Keratinocyte (primary cell): Measurements from ENCODE around the gene TACC2. TPM values are rescaled to one million over a fixed set of nuclear protein-coding genes. Genes with fewer than 3 reads are reported as not detected.

ENCODE experiments used
- DNase-seq: peaks from one replicate; pipeline ENCODE4 v3.0.0-alpha.2; 2011; ENCODE audit warnings: low read depth, missing footprints, low spot score
- FAIRE-seq: peaks from 2 replicates; lab custom pipeline; 2011; peaks lifted over from hg19 to GRCh38; lab: Jason Lieb, UNC
- H2AFZ ChIP-seq: 2 replicates; pipeline ENCODE4 v1.6.0; 2012; ENCODE audit warnings: low read length, control low read depth, inconsistent platforms; ENCODE audit not compliant: control insufficient read depth
- H3K27ac ChIP-seq: 2 replicates; pipeline ENCODE4 v1.5.1; 2011; ENCODE audit warnings: low read length; ENCODE audit not compliant: control insufficient read depth, insufficient read depth
- H3K27me3 ChIP-seq: 3 replicates; pipeline ENCODE4 v1.6.0; 2011; ENCODE audit warnings: low read length; ENCODE audit not compliant: control insufficient read depth, insufficient read depth; ENCODE audit errors: extremely low read depth
- H3K36me3 ChIP-seq, 2 experiments: 2 replicates in 1 of 2; 3 replicates in 1 of 2; pipeline ENCODE4 v1.5.1; 2011; ENCODE audit warnings: low read length in 2 of 2, mild to moderate bottlenecking in 1 of 2; ENCODE audit not compliant: control insufficient read depth in 2 of 2, insufficient read depth in 2 of 2; ENCODE audit errors: extremely low read depth in 1 of 2
- H3K4me1 ChIP-seq: 3 replicates; pipeline ENCODE4 v1.5.1; 2011; ENCODE audit warnings: low read length; ENCODE audit not compliant: control insufficient read depth, insufficient read depth; ENCODE audit errors: extremely low read depth
- H3K4me2 ChIP-seq: 3 replicates; pipeline ENCODE4 v1.6.0; 2011; ENCODE audit warnings: low read depth, low read length; ENCODE audit not compliant: control insufficient read depth, insufficient read depth; ENCODE audit errors: extremely low read depth
- H3K4me3 ChIP-seq, 3 experiments: fragments of 200-600 bp in 1 of 3; sonication (generic) in 1 of 3; 2 replicates in 2 of 3; 3 replicates in 1 of 3; pipeline ENCODE4 v1.5.1; 2011 to 2016; ENCODE audit warnings: low read length in 3 of 3, mild to moderate bottlenecking in 3 of 3, control low read depth in 2 of 3, inconsistent platforms in 1 of 3, low read depth in 1 of 3, mixed read lengths in 1 of 3, mixed run types in 1 of 3, moderate library complexity in 1 of 3; ENCODE audit not compliant: control insufficient read depth in 2 of 3, insufficient read depth in 2 of 3; ENCODE audit errors: extremely low read depth in 1 of 3
- H3K79me2 ChIP-seq: 2 replicates; pipeline ENCODE4 v1.6.0; 2012; ENCODE audit warnings: low read length; ENCODE audit not compliant: control insufficient read depth, insufficient read depth
- H3K9ac ChIP-seq: 3 replicates; pipeline ENCODE4 v1.6.0; 2011; ENCODE audit warnings: low read length; ENCODE audit not compliant: control insufficient read depth, insufficient read depth; ENCODE audit errors: extremely low read depth
- H3K9me1 ChIP-seq: 3 replicates; pipeline ENCODE4 v1.6.0; 2011; ENCODE audit warnings: low read length; ENCODE audit not compliant: control insufficient read depth, insufficient read depth; ENCODE audit errors: extremely low read depth
- H3K9me3 ChIP-seq: 2 replicates; pipeline ENCODE4 v1.5.1; 2012; ENCODE audit warnings: low read depth, low read length; ENCODE audit not compliant: control insufficient read depth
- H4K20me1 ChIP-seq: 3 replicates; pipeline ENCODE4 v1.6.0; 2011; ENCODE audit warnings: low read length; ENCODE audit not compliant: control insufficient read depth, insufficient read depth; ENCODE audit errors: extremely low read depth
- EZH2 ChIP-seq: IDR thresholded peaks from one replicate; pipeline ENCODE4 v1.6.1; 2012; ENCODE audit warnings: inconsistent platforms, mild to moderate bottlenecking, low read length, moderate library complexity
- dilution Hi-C: fragments of 300-500 bp; cut with MboI; formaldehyde crosslinking; loops from one replicate; pipeline ENCODE4 v1.7.0; 2020; ENCODE audit warnings: low sequenced_read_pairs; ENCODE audit not compliant: extremely low pct_ligation_motif_present
- polyA plus RNA-seq, 5 experiments: library from polyadenylated mRNA; depleted of rRNA in 3 of 5; stranded (reverse) in 3 of 5; stranded (forward) in 1 of 5; unstranded in 1 of 5; fragments of >200 nt; gene quantifications; 1 replicate in 1 of 5; 2 replicates in 3 of 5; 3 replicates in 1 of 5; pipeline versions ENCODE4 v1.2.1 to v1.2.3, GENCODE V29; 2011 to 2012; ENCODE audit warnings: missing spikeins in 2 of 5, low read depth in 1 of 5, low replicate concordance in 1 of 5
- TF ChIP-seq, protein P1 (sequence below), 3 experiments: IDR thresholded peaks in 1 of 3; conservative IDR thresholded peaks in 1 of 3; optimal IDR thresholded peaks in 1 of 3; 2 replicates in 2 of 3; 3 replicates in 1 of 3; pipeline versions ENCODE3 to v1.5.1; 2011; ENCODE audit warnings: low read length in 3 of 3, mild to moderate bottlenecking in 3 of 3, moderate library complexity in 2 of 3, control low read depth in 1 of 3, inconsistent platforms in 1 of 3; ENCODE audit not compliant: insufficient read depth in 2 of 3; ENCODE audit errors: extremely low read depth in 1 of 3

The TACC2 gene
- polyA plus RNA-seq, 1 donor (not counting 4 experiments of a cell fraction or from before 2014, with no cell fraction given) = 12.8 TPM

DNA sequence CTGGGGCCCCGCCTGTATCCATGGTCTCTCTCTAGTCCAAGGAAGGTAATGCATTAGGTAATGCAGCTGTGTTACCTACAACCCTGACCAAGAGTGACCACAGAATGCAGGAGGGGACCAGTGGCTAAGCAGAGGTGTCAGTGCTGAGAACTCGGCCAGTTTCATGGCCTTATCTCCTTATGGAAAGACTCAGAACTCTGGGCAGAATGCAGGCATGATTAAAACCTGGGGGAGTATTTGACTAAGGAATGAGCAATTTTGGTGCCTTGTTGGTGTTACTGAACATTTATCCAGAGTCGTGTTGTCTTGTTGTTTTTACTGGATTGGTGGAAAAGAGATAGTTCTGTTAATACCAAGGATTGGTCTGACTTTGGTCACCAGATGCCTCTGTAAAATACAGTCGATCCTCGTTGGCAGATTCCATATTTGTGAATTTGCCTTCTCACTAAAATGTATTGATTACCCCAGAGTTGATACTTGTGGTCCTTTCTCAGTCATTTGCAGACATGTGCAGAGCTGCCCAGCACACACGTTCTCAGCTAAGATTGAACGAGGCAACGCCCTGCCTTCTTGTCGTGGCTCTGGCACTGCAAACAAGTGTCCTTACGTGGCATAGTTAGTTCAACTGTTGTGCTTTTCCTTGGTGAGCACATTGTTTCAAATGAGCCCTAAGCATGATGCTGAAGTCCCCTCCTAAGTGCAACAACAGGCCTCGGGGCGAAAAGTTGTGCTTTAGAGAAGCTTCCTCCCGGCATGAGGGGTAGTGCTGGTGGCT, 146.5 kb downstream of the TACC2 start:
- Histone ChIP-seq H3K9ac (no peak overlapping the region), H3K36me3 (peaks cover 0 to 16% of the 10 kb centered on the region in 2 experiments), H3K9me3 (no peaks in the 10 kb centered on the region), H2AFZ (no peak overlapping the region), H3K27ac (no peak overlapping the region), H3K79me2 (peaks cover 3% of the 10 kb centered on the region), H3K4me1 (peaks cover 17% of the 10 kb centered on the region), H3K4me2 (no peak overlapping the region), H4K20me1 (no peaks in the 10 kb centered on the region), H3K27me3 (no peaks in the 10 kb centered on the region), H3K4me3 (no peak overlapping the region), H3K9me1 (peaks cover 2% of the 10 kb centered on the region)
- no peak for FAIRE-seq
- dilution Hi-C loops = no loop called here
- TF ChIP-seq EZH2 = no peak
- TF ChIP-seq, protein P1, sequence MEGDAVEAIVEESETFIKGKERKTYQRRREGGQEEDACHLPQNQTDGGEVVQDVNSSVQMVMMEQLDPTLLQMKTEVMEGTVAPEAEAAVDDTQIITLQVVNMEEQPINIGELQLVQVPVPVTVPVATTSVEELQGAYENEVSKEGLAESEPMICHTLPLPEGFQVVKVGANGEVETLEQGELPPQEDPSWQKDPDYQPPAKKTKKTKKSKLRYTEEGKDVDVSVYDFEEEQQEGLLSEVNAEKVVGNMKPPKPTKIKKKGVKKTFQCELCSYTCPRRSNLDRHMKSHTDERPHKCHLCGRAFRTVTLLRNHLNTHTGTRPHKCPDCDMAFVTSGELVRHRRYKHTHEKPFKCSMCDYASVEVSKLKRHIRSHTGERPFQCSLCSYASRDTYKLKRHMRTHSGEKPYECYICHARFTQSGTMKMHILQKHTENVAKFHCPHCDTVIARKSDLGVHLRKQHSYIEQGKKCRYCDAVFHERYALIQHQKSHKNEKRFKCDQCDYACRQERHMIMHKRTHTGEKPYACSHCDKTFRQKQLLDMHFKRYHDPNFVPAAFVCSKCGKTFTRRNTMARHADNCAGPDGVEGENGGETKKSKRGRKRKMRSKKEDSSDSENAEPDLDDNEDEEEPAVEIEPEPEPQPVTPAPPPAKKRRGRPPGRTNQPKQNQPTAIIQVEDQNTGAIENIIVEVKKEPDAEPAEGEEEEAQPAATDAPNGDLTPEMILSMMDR (optimal IDR thresholded peaks at IDR 0.05 in 1 of 3, IDR thresholded peaks at IDR 0.05 in 1 of 3, conservative IDR thresholded peaks at IDR 0.05 in 1 of 3; ENCODE audit: extremely low read depth in 1 of 3, insufficient read depth in 2 of 3, low read length in 3 of 3) = no peak
- no peak for DNase-seq

DNA sequence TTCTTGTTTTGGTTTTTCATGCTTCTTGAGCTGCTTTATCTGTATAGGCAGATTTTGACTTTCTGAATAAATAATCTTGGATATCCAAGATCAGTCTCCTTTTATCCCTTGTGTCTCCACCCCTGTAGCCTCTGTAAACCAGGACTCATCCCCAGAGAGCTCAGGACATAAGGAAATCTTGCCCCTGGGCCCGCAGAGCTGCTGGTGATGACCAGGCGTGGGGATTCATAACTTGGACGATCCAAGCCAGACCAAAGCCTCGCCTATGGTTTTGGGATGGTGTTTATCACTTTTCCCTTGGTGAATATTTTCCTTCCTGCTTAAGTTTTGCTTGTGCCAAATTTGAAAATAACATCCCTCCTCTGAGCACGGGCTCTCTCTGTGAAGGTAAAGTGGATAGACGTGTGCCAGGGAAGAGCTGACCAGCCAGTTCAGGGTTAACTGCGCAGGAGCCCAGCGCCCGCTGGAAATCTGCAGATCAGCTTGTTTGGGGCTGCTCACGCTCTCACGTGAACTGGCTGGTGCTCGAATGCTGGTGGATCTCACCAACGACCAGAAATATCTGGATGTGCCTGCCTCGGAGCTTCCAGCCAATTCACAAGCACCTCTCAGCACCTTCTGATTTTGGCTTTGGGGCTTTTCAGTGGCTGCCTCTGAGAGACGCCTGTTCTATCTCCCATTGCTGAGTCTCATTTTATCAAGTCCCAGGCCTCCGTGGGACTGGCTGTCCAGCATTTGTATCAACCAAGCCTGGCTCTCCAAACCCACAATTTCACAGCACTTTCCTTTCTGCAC, 150.1 kb downstream of the TACC2 start:
- Histone ChIP-seq H3K36me3 (peaks cover 5 to 16% of the 10 kb centered on the region in 2 experiments), H3K4me1 (peaks cover 33% of the 10 kb centered on the region), H3K27me3 (no peaks in the 10 kb centered on the region), H3K79me2 (no peaks in the 10 kb centered on the region), H3K27ac (no peak overlapping the region), H2AFZ (no peak overlapping the region), H3K9me3 (no peaks in the 10 kb centered on the region), H3K9me1 (peaks cover 8% of the 10 kb centered on the region), H3K4me2 (no peak overlapping the region), H3K4me3 (no peak overlapping the region), H3K9ac (no peak overlapping the region), H4K20me1 (peaks cover 4% of the 10 kb centered on the region)
- dilution Hi-C loops = no loop called here
- TF ChIP-seq, protein P1 (optimal IDR thresholded peaks at IDR 0.05 in 1 of 3, IDR thresholded peaks at IDR 0.05 in 1 of 3, conservative IDR thresholded peaks at IDR 0.05 in 1 of 3; ENCODE audit: extremely low read depth in 1 of 3, insufficient read depth in 2 of 3, low read length in 3 of 3) = no peak
- no peak for TF ChIP-seq EZH2
- DNase-seq (no peak), FAIRE-seq (no peak)
